Measurements from ENCODE around the gene VTCN1.
"Not testable (repeated sequence)": the region's sequence is repeated elsewhere in the genome, so short reads cannot be mapped to it uniquely, and the experiment has no call there.

Gene VTCN1

GRCh38 chr1:117162816-117163215 lies 47.9 kb downstream of the VTCN1 start:
- DNase-seq, result no peak

DNA sequence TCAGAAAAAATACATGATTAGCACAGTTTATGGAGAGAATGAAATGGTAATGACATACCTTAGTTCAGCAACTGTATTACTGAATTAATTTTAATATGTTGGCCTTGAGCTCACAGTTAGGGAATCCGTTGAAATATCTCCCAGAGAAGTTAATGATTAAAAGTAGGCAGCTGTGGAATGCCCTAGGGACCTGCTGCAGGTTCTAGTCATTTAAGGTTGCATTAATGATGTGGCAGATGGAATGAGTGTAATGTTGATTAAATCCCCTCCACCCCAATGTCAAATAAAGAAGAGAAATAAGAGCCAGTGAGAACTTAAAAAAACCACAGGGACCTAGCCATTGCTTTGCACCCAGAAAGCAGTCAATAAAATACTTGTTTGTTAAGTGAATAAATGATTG lies 48.8 kb downstream of the VTCN1 start:
- no peak for DNase-seq

- DNase-seq, result not testable (repeated sequence)
These were observed 59.4 kb downstream of the VTCN1 start for GRCh38 chr1:117151305-117151704.

DNA sequence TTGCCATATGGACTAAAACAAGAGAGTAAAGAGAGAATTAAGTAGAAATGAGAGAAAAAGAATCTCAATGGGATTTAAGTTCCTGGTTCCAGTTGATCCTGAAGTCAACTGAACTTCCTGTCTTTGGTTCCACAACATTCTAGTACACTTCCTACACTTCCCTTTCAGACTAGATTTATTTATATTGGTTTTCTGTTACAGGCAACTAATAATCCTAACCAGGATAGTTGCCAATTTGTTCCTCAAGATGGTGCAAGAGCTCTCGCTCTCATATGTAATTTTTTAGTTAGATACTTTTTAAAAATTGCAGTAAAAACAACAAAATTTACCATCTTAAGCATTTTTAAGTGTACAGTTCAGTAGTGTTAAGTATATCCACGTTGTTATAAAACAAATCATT lies 60.4 kb downstream of the VTCN1 start:
- DNase-seq, result no peak

- DNase-seq, result peak in 1 of 2 experiments; percentile 17
These were observed 62.7 kb downstream of the VTCN1 start for GRCh38 chr1:117147856-117148588.

GRCh38 chr1:117147341-117147831 lies 63.3 kb downstream of the VTCN1 start:
- no peak for DNase-seq

- peak; percentile 7 to 32 for DNase-seq
These were observed 64.0 kb downstream of the VTCN1 start for GRCh38 chr1:117146575-117147340.

- no peak for DNase-seq
These were observed 64.7 kb downstream of the VTCN1 start for GRCh38 chr1:117146072-117146471.

DNA sequence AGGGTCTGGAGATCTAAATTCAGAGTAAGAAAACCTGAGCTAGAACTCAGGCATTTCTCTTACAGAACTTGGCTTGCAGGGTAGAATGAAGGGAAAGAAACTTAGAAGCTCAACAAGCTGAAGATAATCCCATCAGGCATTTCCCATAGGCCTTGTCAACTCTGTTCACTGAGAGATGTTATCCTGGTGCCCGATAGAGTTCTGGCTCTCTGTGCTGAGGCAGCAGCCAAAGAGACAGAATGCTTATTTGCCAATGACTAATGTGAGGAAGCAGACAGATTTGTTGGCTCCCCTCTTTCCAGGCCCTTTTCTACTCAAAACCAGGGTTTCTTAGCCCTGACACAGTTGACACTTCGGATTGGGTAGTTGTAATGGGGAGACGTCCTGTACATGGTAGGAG lies 66.9 kb downstream of the VTCN1 start:
- DNase-seq, result no peak

- no peak for DNase-seq
These were observed 67.6 kb downstream of the VTCN1 start for GRCh38 chr1:117143172-117143571.

- DNase-seq, result no peak
These were observed 68.5 kb downstream of the VTCN1 start for GRCh38 chr1:117142200-117142599.

GRCh38 chr1:117138561-117138960 lies 72.2 kb downstream of the VTCN1 start:
- DNase-seq, result no peak

DNA sequence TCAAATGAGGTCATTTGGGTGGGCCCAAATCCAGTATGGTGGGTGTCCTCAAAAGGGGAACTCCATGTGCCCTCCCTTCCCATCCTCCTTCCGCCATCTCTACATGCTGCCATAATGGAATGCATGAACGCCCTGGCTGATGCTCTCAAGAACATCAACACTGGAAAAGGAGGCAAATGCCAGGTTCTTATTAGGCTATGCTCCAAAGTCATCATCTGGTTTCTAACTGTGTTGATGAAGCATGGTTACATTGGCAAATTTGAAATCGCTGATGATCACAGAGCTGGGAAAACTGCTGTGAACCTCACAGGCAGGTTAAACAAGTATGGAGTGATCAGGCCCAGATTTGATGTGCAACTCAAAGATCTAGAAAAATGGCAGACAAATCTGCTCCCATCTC lies 72.6 kb downstream of the VTCN1 start:
- no peak for DNase-seq

GRCh38 chr1:117137281-117137855 lies 73.4 kb downstream of the VTCN1 start:
- DNase-seq, result peak in 1 of 2 experiments; percentile 56

DNA sequence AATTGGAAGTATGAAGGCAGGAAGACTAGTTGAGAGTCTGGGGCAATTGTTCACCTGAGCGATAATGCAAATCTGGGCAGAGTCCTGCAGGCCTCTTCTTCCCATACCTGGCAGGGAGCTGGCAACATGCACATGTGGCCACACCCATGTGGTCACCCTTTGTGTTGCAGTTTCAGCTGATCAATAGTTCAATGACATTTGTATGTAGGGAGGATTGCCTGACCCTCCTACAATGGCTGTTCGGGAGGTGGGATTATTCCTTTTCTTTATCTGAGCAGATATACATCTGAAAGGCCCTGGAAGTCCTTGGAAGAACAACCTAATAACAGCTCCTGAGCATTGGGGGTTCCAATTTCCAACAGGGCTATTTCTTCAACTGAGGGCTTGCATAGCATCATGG lies 74.0 kb downstream of the VTCN1 start:
- DNase-seq, result no peak

GRCh38 chr1:117135329-117135728 lies 75.4 kb downstream of the VTCN1 start:
- no peak for DNase-seq

DNA sequence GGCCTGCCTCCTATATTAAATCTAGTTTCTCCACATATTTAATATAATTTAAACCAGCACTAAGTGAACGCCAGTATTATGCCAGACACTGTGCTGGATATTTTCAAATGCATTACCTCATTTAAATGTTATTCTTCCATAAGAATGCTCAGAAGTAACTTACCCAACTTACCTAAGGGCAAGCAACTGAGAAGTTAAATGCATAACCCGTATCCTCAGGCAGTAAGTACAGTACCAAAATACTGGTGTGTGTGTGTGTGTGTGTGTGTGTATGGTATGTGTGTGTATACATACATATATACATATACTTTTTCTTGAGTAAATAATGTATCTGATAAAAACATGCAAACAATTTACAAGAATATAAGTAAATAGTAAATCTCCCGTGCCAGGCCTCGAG lies 80.2 kb downstream of the VTCN1 start:
- no peak for DNase-seq

GRCh38 chr1:117128323-117129079 lies 82.2 kb downstream of the VTCN1 start:
- peak in 1 of 2 experiments; percentile 67 for DNase-seq

GRCh38 chr1:117127795-117128194 lies 82.9 kb downstream of the VTCN1 start:
- no peak for DNase-seq

DNA sequence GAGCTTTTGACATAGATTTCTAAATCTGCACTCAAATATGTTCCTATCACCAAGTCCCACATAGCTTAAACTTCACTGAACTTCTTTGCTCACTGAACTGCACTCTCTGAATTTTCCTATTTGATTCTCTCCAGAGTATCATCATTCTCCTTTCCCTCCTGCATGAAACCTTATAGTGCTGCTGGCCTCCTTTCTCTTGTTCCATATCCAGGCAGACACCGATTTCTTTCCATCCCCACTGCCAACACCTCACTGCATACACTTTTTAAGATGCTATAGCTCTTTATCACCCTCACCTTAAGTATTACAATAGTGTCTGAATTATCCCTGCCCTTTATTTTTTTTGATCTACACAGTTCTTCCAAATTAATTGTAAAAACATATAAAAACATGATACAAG lies 86.1 kb downstream of the VTCN1 start:
- DNase-seq, result no peak

DNA sequence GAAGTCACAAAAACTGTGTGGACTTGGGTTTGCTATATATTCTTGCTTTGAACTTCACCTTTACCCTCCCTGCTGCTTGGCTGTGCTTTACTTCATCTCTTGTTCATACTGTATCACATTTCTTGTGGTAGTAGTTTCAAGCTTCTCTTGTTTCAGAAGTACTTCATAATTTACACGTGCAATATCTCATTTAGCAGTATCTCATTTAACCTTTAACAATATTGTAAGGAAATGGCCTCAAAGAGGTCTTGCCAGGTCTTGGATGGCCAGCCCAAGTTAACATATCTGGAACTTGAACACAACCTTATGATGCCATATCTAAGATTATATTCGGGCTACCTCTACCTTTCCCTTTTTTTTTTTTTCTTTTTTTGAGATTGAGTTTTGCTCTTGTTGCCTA lies 87.5 kb downstream of the VTCN1 start:
- DNase-seq, result no peak

- DNase-seq, result no peak
These were observed 88.2 kb downstream of the VTCN1 start for GRCh38 chr1:117122330-117123025.
